SK-N-SH treated with all-trans-retinoic acid at 6 μM for 48 hours (cell line): ENCODE measurements around the gene IL12RB1.

Source experiments
- ATAC-seq: fragments of 200-7000 bp; cut with Tn5 transposase; 3 replicates; pipeline ENCODE4 v1.9.1; 2020; ENCODE audit warnings: mild to moderate bottlenecking, moderate library complexity
- ARNTL ChIP-seq: fragments of 450-650 bp; formaldehyde crosslinking; IDR thresholded peaks from 2 replicates; pipeline ENCODE4 v1.5.0; 2020; ENCODE audit warnings: low read depth, mild to moderate bottlenecking, moderate library complexity, borderline replicate concordance
- BACH2 ChIP-seq: fragments of 250-450 bp; sonication (Bioruptor Pico); IDR thresholded peaks from 2 replicates; pipeline ENCODE4 v1.9.0; 2021; ENCODE audit warnings: mild to moderate bottlenecking, borderline replicate concordance
- CSDC2 ChIP-seq: fragments of 250-450 bp; sonication (Bioruptor Pico); IDR thresholded peaks from 2 replicates; pipeline ENCODE4 v1.5.0; 2020; ENCODE audit warnings: mild to moderate bottlenecking, moderate library complexity
- GLIS3 ChIP-seq: fragments of 250-450 bp; sonication (Bioruptor Pico); IDR thresholded peaks from 2 replicates; pipeline ENCODE4 v1.5.0; 2020; ENCODE audit warnings: mild to moderate bottlenecking, moderate library complexity
- ISL1 ChIP-seq: fragments of 250-450 bp; sonication (Bioruptor Pico); IDR thresholded peaks from 2 replicates; pipeline ENCODE4 v2.1.2; 2022; ENCODE audit warnings: mild to moderate bottlenecking, moderate library complexity
- OSR1 ChIP-seq: fragments of 250-450 bp; sonication (Bioruptor Pico); IDR thresholded peaks from 2 replicates; pipeline ENCODE4 v1.8.0; 2022; ENCODE audit warnings: moderate library complexity, mild to moderate bottlenecking, inconsistent platforms
- RARB ChIP-seq: fragments of 250-450 bp; sonication (Bioruptor Pico); IDR thresholded peaks from 2 replicates; pipeline ENCODE4 v1.8.0; 2021; ENCODE audit warnings: mild to moderate bottlenecking, moderate library complexity
- SNAI2 ChIP-seq: fragments of 250-450 bp; sonication (Bioruptor Pico); IDR thresholded peaks from 2 replicates; pipeline ENCODE4 v1.5.0; 2020; ENCODE audit warnings: mild to moderate bottlenecking, moderate library complexity
- TOX ChIP-seq: fragments of 250-450 bp; sonication (Bioruptor Pico); IDR thresholded peaks from 2 replicates; pipeline ENCODE4 v1.8.0; 2021; ENCODE audit warnings: mild to moderate bottlenecking, moderate library complexity, borderline replicate concordance
- ZC3H10 ChIP-seq: fragments of 250-450 bp; sonication (Bioruptor Pico); IDR thresholded peaks from 2 replicates; pipeline ENCODE4 v1.5.1; 2021; ENCODE audit warnings: mild to moderate bottlenecking, moderate library complexity
- ZFP3 ChIP-seq: fragments of 250-450 bp; sonication (Bioruptor Pico); IDR thresholded peaks from 2 replicates; pipeline ENCODE4 v1.5.0; 2020; ENCODE audit warnings: mild to moderate bottlenecking, moderate library complexity
- ZFP30 ChIP-seq: fragments of 450-650 bp; formaldehyde crosslinking; IDR thresholded peaks from 2 replicates; pipeline ENCODE4 v1.5.0; 2022; ENCODE audit warnings: mild to moderate bottlenecking, moderate library complexity
- ZNF565 ChIP-seq: fragments of 450-650 bp; formaldehyde crosslinking; conservative IDR thresholded peaks from 2 replicates; pipeline ENCODE4 v1.5.0; 2020; ENCODE audit warnings: low read depth, mild to moderate bottlenecking, moderate library complexity
- ZNF70 ChIP-seq: fragments of 450-650 bp; formaldehyde crosslinking; IDR thresholded peaks from 2 replicates; pipeline ENCODE4 v1.5.0; 2020; ENCODE audit warnings: mild to moderate bottlenecking, moderate library complexity
- ZNF8 ChIP-seq: fragments of 450-650 bp; formaldehyde crosslinking; IDR thresholded peaks from 2 replicates; pipeline ENCODE4 v1.5.0; 2020; ENCODE audit warnings: mild to moderate bottlenecking, moderate library complexity
- TF ChIP-seq, protein P1 (sequence below): fragments of 250-450 bp; sonication (Bioruptor Pico); IDR thresholded peaks from 2 replicates; pipeline ENCODE4 v1.5.1; 2020; ENCODE audit warnings: low read depth, mild to moderate bottlenecking, moderate library complexity
- TF ChIP-seq, protein P2 (sequence below): fragments of 250-450 bp; sonication (Bioruptor Pico); IDR thresholded peaks from 2 replicates; pipeline ENCODE4 v1.8.0; 2021; ENCODE audit warnings: low read depth, mild to moderate bottlenecking, moderate library complexity, borderline replicate concordance
- TF ChIP-seq, protein P3 (sequence below): fragments of 250-450 bp; sonication (Bioruptor Pico); IDR thresholded peaks from 2 replicates; pipeline ENCODE4 v1.8.0; 2020; ENCODE audit warnings: mild to moderate bottlenecking, moderate library complexity, borderline replicate concordance
- TF ChIP-seq, protein P4 (sequence below): fragments of 250-450 bp; sonication (Bioruptor Pico); IDR thresholded peaks from 2 replicates; pipeline ENCODE4 v1.5.0; 2020; ENCODE audit warnings: mild to moderate bottlenecking, moderate library complexity

The IL12RB1 gene

DNA sequence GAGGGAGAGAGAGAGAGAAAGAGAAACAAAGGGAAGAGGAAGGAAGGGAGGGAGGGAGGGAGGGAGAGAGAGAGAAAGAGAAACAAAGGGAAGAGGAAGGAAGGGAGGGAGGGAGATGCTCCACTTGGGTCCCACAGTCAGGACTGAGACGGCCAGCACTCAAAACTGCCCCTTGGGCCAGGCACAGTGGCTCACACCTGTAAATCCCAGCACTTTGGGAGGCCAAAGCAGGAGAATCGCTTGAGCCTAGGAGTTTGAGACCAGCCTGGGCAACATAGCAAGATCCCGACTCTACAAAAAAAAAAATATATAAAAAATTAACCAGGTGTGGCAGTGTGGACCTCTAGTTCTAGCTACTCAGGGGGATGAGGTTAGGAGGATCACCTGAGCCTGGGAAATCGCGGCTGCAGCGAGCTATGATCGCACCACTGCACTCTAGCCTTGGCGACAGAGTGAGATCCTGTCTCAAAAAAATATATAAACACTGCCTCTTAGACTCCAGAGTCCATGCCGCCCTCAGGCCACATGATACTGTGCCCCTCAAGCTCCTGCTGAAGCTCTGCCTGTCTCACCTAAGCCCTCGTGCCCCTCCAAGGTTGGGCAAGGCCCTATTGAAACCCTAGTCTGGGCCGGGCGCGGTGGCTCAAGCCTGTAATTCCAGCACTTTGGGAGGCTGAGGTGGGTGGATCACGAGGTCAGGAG is 70.4 kb downstream of the IL12RB1 start:
- TF ChIP-seq TOX (CRISPR knock-in tag), result no peak
- no peak for TF ChIP-seq GLIS3 (CRISPR knock-in tag)
- TF ChIP-seq BACH2 (CRISPR knock-in tag), result no peak
- no peak for TF ChIP-seq ISL1 (CRISPR knock-in tag)
- TF ChIP-seq, all 23 proteins: peak for 0

DNA sequence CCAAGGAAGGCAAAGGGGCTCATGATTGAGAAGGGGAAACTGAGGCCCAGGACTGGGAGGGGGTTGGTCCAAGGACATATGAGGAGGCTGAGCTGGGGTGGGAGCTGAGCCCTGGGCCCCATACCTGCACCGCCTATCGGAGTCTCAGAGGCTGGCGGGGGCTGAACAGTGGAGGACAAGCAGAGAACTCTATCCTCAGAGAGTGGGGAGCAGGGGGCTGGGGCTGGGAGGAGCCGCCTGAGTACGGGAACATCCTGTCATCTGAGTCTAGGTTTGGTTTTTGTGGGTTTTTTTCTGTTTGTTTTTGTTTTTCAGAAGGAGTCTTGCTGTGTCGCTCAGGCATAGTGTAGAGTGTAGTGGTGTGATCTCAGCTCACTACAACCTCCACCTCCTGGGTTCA is 72.5 kb downstream of the IL12RB1 start:
- ATAC-seq, result no peak
- TF ChIP-seq SNAI2 (CRISPR knock-in tag) (no peak), RARB (no peak), ZNF8 (CRISPR knock-in tag) (no peak), ISL1 (CRISPR knock-in tag) (no peak), CSDC2 (CRISPR knock-in tag) (no peak), OSR1 (CRISPR knock-in tag) (no peak), ZFP30 (no peak), GLIS3 (CRISPR knock-in tag) (no peak), TOX (CRISPR knock-in tag) (no peak), ZNF565 (CRISPR knock-in tag) (no peak), ARNTL (CRISPR knock-in tag) (no peak), ZFP3 (CRISPR knock-in tag) (no peak), BACH2 (CRISPR knock-in tag) (no peak), ZNF70 (no peak), ZC3H10 (CRISPR knock-in tag) (no peak)
- TF ChIP-seq, protein P1, sequence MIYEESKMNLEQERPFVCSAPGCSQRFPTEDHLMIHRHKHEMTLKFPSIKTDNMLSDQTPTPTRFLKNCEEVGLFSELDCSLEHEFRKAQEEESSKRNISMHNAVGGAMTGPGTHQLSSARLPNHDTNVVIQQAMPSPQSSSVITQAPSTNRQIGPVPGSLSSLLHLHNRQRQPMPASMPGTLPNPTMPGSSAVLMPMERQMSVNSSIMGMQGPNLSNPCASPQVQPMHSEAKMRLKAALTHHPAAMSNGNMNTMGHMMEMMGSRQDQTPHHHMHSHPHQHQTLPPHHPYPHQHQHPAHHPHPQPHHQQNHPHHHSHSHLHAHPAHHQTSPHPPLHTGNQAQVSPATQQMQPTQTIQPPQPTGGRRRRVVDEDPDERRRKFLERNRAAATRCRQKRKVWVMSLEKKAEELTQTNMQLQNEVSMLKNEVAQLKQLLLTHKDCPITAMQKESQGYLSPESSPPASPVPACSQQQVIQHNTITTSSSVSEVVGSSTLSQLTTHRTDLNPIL (CRISPR knock-in tag), result no peak
- TF ChIP-seq, protein P2, sequence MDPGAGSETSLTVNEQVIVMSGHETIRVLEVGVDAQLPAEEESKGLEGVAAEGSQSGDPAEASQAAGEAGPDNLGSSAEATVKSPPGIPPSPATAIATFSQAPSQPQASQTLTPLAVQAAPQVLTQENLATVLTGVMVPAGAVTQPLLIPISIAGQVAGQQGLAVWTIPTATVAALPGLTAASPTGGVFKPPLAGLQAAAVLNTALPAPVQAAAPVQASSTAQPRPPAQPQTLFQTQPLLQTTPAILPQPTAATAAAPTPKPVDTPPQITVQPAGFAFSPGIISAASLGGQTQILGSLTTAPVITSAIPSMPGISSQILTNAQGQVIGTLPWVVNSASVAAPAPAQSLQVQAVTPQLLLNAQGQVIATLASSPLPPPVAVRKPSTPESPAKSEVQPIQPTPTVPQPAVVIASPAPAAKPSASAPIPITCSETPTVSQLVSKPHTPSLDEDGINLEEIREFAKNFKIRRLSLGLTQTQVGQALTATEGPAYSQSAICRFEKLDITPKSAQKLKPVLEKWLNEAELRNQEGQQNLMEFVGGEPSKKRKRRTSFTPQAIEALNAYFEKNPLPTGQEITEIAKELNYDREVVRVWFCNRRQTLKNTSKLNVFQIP (CRISPR knock-in tag), result no peak
- TF ChIP-seq, protein P3, sequence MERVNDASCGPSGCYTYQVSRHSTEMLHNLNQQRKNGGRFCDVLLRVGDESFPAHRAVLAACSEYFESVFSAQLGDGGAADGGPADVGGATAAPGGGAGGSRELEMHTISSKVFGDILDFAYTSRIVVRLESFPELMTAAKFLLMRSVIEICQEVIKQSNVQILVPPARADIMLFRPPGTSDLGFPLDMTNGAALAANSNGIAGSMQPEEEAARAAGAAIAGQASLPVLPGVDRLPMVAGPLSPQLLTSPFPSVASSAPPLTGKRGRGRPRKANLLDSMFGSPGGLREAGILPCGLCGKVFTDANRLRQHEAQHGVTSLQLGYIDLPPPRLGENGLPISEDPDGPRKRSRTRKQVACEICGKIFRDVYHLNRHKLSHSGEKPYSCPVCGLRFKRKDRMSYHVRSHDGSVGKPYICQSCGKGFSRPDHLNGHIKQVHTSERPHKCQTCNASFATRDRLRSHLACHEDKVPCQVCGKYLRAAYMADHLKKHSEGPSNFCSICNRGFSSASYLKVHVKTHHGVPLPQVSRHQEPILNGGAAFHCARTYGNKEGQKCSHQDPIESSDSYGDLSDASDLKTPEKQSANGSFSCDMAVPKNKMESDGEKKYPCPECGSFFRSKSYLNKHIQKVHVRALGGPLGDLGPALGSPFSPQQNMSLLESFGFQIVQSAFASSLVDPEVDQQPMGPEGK, result no peak
- TF ChIP-seq, protein P4, sequence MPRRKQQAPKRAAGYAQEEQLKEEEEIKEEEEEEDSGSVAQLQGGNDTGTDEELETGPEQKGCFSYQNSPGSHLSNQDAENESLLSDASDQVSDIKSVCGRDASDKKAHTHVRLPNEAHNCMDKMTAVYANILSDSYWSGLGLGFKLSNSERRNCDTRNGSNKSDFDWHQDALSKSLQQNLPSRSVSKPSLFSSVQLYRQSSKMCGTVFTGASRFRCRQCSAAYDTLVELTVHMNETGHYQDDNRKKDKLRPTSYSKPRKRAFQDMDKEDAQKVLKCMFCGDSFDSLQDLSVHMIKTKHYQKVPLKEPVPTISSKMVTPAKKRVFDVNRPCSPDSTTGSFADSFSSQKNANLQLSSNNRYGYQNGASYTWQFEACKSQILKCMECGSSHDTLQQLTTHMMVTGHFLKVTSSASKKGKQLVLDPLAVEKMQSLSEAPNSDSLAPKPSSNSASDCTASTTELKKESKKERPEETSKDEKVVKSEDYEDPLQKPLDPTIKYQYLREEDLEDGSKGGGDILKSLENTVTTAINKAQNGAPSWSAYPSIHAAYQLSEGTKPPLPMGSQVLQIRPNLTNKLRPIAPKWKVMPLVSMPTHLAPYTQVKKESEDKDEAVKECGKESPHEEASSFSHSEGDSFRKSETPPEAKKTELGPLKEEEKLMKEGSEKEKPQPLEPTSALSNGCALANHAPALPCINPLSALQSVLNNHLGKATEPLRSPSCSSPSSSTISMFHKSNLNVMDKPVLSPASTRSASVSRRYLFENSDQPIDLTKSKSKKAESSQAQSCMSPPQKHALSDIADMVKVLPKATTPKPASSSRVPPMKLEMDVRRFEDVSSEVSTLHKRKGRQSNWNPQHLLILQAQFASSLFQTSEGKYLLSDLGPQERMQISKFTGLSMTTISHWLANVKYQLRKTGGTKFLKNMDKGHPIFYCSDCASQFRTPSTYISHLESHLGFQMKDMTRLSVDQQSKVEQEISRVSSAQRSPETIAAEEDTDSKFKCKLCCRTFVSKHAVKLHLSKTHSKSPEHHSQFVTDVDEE (CRISPR knock-in tag), result no peak

More for the DNA sequence above, 70.4 kb downstream of the IL12RB1 start:
- ATAC-seq, result no peak

DNA sequence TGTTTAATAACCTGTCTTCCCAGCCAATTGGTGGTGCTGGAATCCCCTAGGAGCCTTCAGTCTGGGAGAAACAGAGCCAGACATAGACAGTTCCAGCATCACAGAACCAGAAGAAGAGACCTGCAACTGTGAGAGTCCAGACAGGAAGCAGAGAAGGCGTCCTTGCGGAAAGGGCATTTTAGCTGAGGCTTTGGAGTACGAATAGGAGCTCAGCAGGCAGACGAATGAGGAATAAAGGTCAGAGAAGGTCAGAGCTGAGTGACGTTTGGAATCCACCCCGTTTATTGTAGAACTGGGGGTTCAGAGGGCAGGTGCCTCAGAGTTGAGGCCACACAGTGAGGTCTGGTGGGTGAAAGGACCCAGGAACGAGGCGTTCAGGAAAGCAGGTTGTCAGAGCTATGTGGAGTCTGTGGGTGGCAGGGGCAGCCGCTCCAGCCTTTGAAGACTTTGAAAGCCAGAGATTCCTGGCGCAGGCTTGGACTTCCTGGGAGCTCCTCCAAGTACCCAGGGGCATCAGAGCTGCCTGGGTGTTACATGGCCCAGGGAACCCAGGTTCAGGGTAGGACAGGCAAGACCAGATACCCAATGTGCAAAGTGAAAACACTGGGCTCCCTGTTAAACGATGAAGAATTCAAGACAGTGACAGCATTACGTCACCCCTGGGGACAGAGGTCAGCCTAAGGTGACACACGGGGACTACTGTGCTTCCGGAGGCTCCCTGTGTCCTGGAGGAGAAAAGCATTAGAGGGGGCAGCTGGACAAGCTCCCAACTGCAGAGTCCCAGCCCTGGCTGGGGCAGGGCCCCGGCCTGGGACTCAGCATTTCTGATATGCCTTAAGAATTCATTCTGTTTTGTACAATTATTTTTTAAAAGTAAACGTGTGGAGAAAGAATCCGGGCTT is 73.3 kb downstream of the IL12RB1 start:
- ATAC-seq, result no peak
- TF ChIP-seq ZFP30, result no peak
- no peak for TF ChIP-seq CSDC2 (CRISPR knock-in tag)
- no peak for TF ChIP-seq ZNF565 (CRISPR knock-in tag)
- no peak for TF ChIP-seq TOX (CRISPR knock-in tag)
- peak; percentile 99 for TF ChIP-seq ZFP3 (CRISPR knock-in tag)
- TF ChIP-seq, all 23 proteins: peak for 1
